Vagina (tissue), 2 donors: ENCODE data around the gene PKDCC. TPM values are rescaled to one million over a fixed set of nuclear protein-coding genes. Genes with fewer than 3 reads are reported as not detected.

Source experiments
- DNase-seq, 2 donors: peaks; one replicate each; pipeline ENCODE4 v3.0.0-alpha.2; 2017; ENCODE audit errors: extremely low spot score in 2 of 2
- H3K27ac ChIP-seq: fragments of 200-600 bp; sonication (generic); one replicate; pipeline ENCODE4 v1.5.1; 2019
- H3K27me3 ChIP-seq: fragments of 200-600 bp; sonication (generic); one replicate; pipeline ENCODE4 v1.5.1; 2019
- H3K36me3 ChIP-seq, 2 donors: fragments of 200-600 bp; sonication (generic); one replicate each; pipeline ENCODE4 v1.5.1; 2017 to 2019
- H3K4me1 ChIP-seq: fragments of 200-600 bp; sonication (generic); one replicate; pipeline ENCODE4 v1.5.1; 2019
- H3K4me3 ChIP-seq, 2 donors: fragments of 200-600 bp; sonication (generic); 1 replicate in 1 of 2; 2 replicates in 1 of 2; pipeline ENCODE4 v1.5.1; 2016 to 2019
- H3K9me3 ChIP-seq: fragments of 200-600 bp; sonication (generic); one replicate; pipeline ENCODE4 v1.5.1; 2019
- CTCF ChIP-seq, 3 experiments: fragments of 450-650 bp in 2 of 3; fragments of 200-600 bp in 1 of 3; sonication (generic) in 1 of 3; IDR thresholded peaks; one replicate each; pipeline ENCODE4 v1.5.1; 2017 to 2019; ENCODE audit warnings: antibody characterized with exemption in 3 of 3, mild to moderate bottlenecking in 2 of 3, moderate library complexity in 2 of 3
- POLR2A ChIP-seq, 2 donors: fragments of 450-650 bp; IDR thresholded peaks; one replicate each; pipeline ENCODE4 v1.6.1; 2017; ENCODE audit warnings: antibody characterized with exemption in 2 of 2, mild to moderate bottlenecking in 2 of 2, moderate library complexity in 2 of 2
- POLR2AphosphoS5 ChIP-seq, 2 donors: sonication (generic); formaldehyde crosslinking; IDR thresholded peaks; one replicate each; pipeline ENCODE4 v1.9.0; 2017; ENCODE audit warnings: antibody characterized with exemption in 2 of 2, mild to moderate bottlenecking in 2 of 2, low read depth in 1 of 2; ENCODE audit not compliant: insufficient read depth in 1 of 2
- intact Hi-C: fragments of 100-400 bp; cut with DNase I; formaldehyde crosslinking; loops from one replicate; pipeline ENCODE4 v1.15.1; 2023
- total RNA-seq: library from RNA; depleted of rRNA; stranded (reverse); fragments of >200 nt; gene quantifications from one replicate; pipeline ENCODE4 v1.2.3, GENCODE V29; 2016

PKDCC gene
- total RNA-seq, 1 donor from 2014 or later, result 146 TPM

GRCh38 chr2:42068571-42069178 is 20.9 kb downstream of the PKDCC start:
- no peaks in the 10 kb centered on the region for H3K9me3 ChIP-seq
- TF ChIP-seq POLR2A (IDR thresholded peaks at IDR 0.05) (no peak), CTCF (IDR thresholded peaks at IDR 0.05) (no peak), POLR2AphosphoS5 (IDR thresholded peaks at IDR 0.05; ENCODE audit: insufficient read depth in 1 of 2, low read depth in 1 of 2) (no peak)
- no peak overlapping the region for H3K27ac ChIP-seq
- H3K4me1 ChIP-seq, result peaks cover 7% of the 10 kb centered on the region
- H3K36me3 ChIP-seq, result no peaks in the 10 kb centered on the region
- H3K27me3 ChIP-seq, result no peaks in the 10 kb centered on the region
- no peak overlapping the region for H3K4me3 ChIP-seq
- no peak for DNase-seq
- intact Hi-C loops, result no loop called here

- Histone ChIP-seq H3K9me3 (no peaks in the 10 kb centered on the region), H3K36me3 (no peaks in the 10 kb centered on the region), H3K27ac (no peak overlapping the region), H3K4me1 (peaks cover 7% of the 10 kb centered on the region), H3K4me3 (no peak overlapping the region), H3K27me3 (no peaks in the 10 kb centered on the region)
- intact Hi-C loops, result no loop called here
- TF ChIP-seq CTCF (IDR thresholded peaks at IDR 0.05) (no peak), POLR2AphosphoS5 (IDR thresholded peaks at IDR 0.05; ENCODE audit: insufficient read depth in 1 of 2, low read depth in 1 of 2) (no peak), POLR2A (IDR thresholded peaks at IDR 0.05) (no peak)
- DNase-seq, result no peak
Measured at GRCh38 chr2:42069568-42069967, 21.7 kb downstream of the PKDCC start.

GRCh38 chr2:42071791-42072190 is 24.0 kb downstream of the PKDCC start:
- H3K4me3 ChIP-seq, result no peak overlapping the region
- peaks cover 7% of the 10 kb centered on the region for H3K4me1 ChIP-seq
- intact Hi-C loops, result no loop called here
- H3K27me3 ChIP-seq, result no peaks in the 10 kb centered on the region
- TF ChIP-seq POLR2A (IDR thresholded peaks at IDR 0.05) (no peak), CTCF (IDR thresholded peaks at IDR 0.05) (no peak)
- no peak for DNase-seq
- no peaks in the 10 kb centered on the region for H3K36me3 ChIP-seq
- H3K27ac ChIP-seq, result no peak overlapping the region
- H3K9me3 ChIP-seq, result no peaks in the 10 kb centered on the region

GRCh38 chr2:42072349-42073118 is 24.7 kb downstream of the PKDCC start:
- intact Hi-C loops, result no loop called here

GRCh38 chr2:42073739-42074503 is 26.1 kb downstream of the PKDCC start:
- no peaks in the 10 kb centered on the region for H3K9me3 ChIP-seq
- intact Hi-C loops, result no loop called here
- DNase-seq, result no peak

More at GRCh38 chr2:42072349-42073118, 24.7 kb downstream of the PKDCC start:
- Histone ChIP-seq H3K27me3 (no peaks in the 10 kb centered on the region), H3K4me1 (peaks cover 7% of the 10 kb centered on the region), H3K36me3 (no peaks in the 10 kb centered on the region), H3K27ac (no peak overlapping the region), H3K4me3 (no peak overlapping the region), H3K9me3 (no peaks in the 10 kb centered on the region)
- TF ChIP-seq POLR2AphosphoS5 (IDR thresholded peaks at IDR 0.05; ENCODE audit: insufficient read depth in 1 of 2, low read depth in 1 of 2) (no peak), POLR2A (IDR thresholded peaks at IDR 0.05) (no peak)
- DNase-seq, result no peak

More at GRCh38 chr2:42073739-42074503, 26.1 kb downstream of the PKDCC start:
- Histone ChIP-seq H3K27me3 (no peaks in the 10 kb centered on the region), H3K27ac (no peak overlapping the region), H3K4me3 (no peak overlapping the region), H3K36me3 (no peaks in the 10 kb centered on the region), H3K4me1 (peaks cover 7% of the 10 kb centered on the region)
- TF ChIP-seq POLR2A (IDR thresholded peaks at IDR 0.05) (no peak), POLR2AphosphoS5 (IDR thresholded peaks at IDR 0.05; ENCODE audit: insufficient read depth in 1 of 2, low read depth in 1 of 2) (no peak), CTCF (IDR thresholded peaks at IDR 0.05) (no peak)
